Cardiac fibroblast (primary cell): ENCODE data around the gene RPRD2.

Experiments used
- DNase-seq, 2 donors: peaks; one replicate each; pipeline versions ENCODE4 v3.0.0 to v3.0.0-alpha.2; 2010; ENCODE audit warnings: low read depth in 2 of 2
- H3K4me3 ChIP-seq, 2 donors: replicated peaks in 1 of 2; 1 replicate in 1 of 2; 2 replicates in 1 of 2; pipeline ENCODE4 v1.5.1; 2011; ENCODE audit warnings: low read depth in 2 of 2, low read length in 2 of 2, mild to moderate bottlenecking in 2 of 2, moderate library complexity in 1 of 2
- TF ChIP-seq, protein P1 (sequence below): IDR thresholded peaks from one replicate; pipeline ENCODE4 v1.5.1; 2011; ENCODE audit warnings: low read depth, mild to moderate bottlenecking, low read length, inconsistent platforms

The RPRD2 gene

DNA sequence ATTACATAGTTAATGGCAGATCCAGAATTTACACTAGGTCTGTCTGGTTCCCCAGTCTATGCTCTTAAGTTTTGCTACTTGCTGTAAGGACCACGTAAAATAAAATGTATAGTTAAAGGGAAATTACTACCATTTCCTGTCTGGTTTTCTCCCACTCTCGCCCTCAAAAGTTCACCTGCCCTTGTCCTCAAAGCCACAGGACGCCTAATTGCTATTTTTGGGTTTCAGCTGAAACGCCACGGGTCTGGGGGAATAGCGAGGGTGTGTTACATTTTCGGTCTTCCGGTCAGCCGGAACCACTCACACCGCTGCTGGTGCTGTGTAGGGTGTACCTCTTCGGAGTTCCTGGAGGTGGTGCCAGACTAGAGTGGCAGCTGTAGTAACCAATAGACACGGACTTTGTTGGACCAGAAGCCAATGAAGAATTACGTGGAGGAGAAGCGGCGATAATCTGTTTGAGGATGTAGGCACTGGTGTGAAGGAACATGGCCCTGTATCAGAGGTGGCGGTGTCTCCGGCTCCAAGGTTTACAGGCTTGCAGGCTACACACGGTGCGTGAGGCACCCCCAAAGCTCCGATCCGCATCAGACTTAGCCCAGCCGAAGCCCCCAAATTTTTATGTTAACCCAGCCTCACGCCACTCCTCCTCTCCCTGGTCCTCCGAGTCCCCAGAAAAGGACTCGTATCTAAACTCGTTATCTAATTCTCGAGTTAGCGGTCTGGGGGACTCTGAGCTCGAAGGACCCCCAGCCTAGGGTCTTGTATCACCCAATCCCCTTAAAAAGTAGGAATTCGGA, 123.2 kb downstream of the RPRD2 start, which contains the start of gene TARS2:
TSS of gene TARS2 (plus strand) at position 454 of the 797 bp plus-strand sequence. CDS start at position 486, 32 bp downstream.
- TF ChIP-seq, protein P1, sequence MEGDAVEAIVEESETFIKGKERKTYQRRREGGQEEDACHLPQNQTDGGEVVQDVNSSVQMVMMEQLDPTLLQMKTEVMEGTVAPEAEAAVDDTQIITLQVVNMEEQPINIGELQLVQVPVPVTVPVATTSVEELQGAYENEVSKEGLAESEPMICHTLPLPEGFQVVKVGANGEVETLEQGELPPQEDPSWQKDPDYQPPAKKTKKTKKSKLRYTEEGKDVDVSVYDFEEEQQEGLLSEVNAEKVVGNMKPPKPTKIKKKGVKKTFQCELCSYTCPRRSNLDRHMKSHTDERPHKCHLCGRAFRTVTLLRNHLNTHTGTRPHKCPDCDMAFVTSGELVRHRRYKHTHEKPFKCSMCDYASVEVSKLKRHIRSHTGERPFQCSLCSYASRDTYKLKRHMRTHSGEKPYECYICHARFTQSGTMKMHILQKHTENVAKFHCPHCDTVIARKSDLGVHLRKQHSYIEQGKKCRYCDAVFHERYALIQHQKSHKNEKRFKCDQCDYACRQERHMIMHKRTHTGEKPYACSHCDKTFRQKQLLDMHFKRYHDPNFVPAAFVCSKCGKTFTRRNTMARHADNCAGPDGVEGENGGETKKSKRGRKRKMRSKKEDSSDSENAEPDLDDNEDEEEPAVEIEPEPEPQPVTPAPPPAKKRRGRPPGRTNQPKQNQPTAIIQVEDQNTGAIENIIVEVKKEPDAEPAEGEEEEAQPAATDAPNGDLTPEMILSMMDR, result peak; percentile 32
- H3K4me3 ChIP-seq, result peak within 1 kb of the TSS; percentile 79 to 87
- DNase-seq, result peak; percentile 100

GRCh38 chr1:150487763-150488115, 123.8 kb downstream of the RPRD2 start:
- TF ChIP-seq, protein P1, result no peak
- no peak for DNase-seq
- H3K4me3 ChIP-seq, result peak overlapping the region; percentile 79 to 87

DNA sequence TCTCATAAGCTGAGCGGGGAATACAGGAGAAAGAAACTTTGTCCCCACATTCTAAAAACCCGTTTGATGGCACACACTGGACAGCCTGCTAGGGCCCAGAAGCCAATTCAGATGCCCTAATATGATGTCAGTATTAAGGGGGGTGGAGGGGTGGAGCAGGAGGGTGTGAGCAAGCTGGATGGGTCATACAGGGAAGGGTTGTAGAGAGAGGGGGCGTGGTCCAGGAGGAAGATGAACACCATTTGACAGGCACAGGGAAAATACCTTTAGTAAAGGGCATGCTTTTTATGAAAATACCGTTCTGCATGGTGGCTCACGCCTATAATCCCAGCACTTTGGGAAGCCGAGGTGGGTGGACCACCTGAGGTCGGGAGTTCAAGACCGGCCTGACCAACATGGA, 129.2 kb downstream of the RPRD2 start:
- no peak overlapping the region for H3K4me3 ChIP-seq
- no peak for DNase-seq
- TF ChIP-seq, protein P1, result no peak

DNA sequence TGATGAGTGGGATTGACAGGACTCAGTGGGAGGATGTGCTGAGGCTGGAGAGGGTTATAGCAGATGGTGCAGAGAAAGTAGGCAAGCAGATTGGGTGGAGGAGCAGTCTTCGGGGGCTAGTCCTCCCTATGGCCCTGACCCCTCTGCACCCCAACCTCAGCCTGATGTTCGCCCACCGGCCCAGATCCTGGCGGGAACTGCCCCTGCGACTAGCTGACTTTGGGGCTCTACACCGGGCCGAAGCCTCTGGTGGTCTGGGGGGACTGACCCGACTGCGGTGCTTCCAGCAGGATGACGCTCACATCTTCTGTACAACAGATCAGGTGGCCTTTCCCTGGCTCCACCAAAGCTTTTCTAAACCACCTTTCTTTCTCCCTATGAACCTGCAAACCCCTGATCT, 134.4 kb downstream of the RPRD2 start:
- TF ChIP-seq, protein P1, result no peak
- no peak for DNase-seq
- no peak overlapping the region for H3K4me3 ChIP-seq

GRCh38 chr1:150505431-150505830, 141.5 kb downstream of the RPRD2 start:
- no peak overlapping the region for H3K4me3 ChIP-seq
- TF ChIP-seq, protein P1, result no peak
- DNase-seq, result no peak

DNA sequence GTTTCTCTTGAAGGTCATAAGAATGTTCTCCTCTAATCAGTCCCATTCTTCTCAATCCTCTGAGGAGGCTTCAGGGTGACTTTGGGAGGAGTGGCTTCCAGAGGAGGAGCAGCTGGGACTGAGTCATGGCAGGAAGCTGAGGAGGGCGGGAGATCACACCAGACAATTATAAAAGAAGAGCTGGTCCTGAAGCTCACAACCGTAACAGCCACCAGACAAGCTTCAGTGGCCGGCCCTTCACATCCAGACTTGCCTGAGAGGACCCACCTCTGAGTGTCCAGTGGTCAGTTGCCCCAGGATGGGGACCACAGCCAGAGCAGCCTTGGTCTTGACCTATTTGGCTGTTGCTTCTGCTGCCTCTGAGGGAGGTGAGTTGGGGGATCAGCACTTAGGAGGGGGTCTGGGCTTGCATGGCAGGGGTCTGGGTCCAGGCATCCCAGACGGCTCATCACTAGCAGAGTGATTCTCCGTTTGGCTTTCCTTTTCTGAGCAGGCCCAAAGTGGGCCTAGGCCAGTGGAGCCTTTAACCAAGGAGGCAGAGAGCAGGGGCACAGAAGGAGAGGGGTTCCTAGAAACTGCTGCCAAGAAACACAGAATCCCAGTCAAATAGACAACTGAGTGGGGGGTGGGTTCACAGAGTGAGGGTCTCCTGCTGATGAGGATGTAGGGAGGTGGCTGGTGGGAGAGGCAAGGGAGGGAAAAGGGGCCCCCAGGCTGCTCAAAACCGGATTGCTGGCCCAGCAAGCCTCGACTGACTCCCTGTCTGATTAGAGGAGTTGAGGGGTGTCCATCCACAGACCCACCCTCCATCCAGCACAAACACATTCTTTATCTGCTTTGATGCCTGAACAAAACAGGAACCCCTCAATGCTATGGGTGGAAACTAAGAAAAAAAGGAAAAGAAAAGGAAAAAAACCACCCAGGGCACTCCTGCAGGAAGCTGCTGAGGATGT, 144.2 kb downstream of the RPRD2 start, which contains the start of gene ECM1:
TSS of gene ECM1 (plus strand) at position 198 of the 953 bp plus-strand sequence. CDS start at position 299, 101 bp downstream.
- DNase-seq, result peak; percentile 81 to 82
- TF ChIP-seq, protein P1, result no peak
- peak within 1 kb of the TSS in 1 of 2 donors; percentile 56 for H3K4me3 ChIP-seq
